Measurements from ENCODE around the gene ZNG1C. TPM values are rescaled to one million over a fixed set of nuclear protein-coding genes. Genes with fewer than 3 reads are reported as not detected.

Gene ZNG1C
- total RNA-seq, 4 donors from 2014 or later: 18.1 to 52.5 (median 39.9) TPM

Other genes with a start within 250 kb of the ZNG1C start
- gene FOXD4L3, start 60.9 kb downstream of the ZNG1C start, total RNA-seq: under 1 TPM in 1 of 4 donors, not detected in 3; 0.67 TPM
- gene PGM5, start 114.6 kb downstream of the ZNG1C start, total RNA-seq: 10 to 100 TPM; 21.4 to 56.6 (median 29.0) TPM

Measured in thyroid gland (tissue), 4 donors.